GM19395 (cell line): ENCODE data around the gene CD55.
A peak's percentile ranks its signal among the peaks of the same experiment; 100 is the strongest.

Experiments used
- ATAC-seq: cut with Tn5 transposase; IDR thresholded peaks from one replicate; pipeline ENCODE4 v1.9.1; 2021; ENCODE audit warnings: mild to moderate bottlenecking, moderate library complexity; ENCODE audit not compliant: unreplicated experiment

Gene CD55, protein sequence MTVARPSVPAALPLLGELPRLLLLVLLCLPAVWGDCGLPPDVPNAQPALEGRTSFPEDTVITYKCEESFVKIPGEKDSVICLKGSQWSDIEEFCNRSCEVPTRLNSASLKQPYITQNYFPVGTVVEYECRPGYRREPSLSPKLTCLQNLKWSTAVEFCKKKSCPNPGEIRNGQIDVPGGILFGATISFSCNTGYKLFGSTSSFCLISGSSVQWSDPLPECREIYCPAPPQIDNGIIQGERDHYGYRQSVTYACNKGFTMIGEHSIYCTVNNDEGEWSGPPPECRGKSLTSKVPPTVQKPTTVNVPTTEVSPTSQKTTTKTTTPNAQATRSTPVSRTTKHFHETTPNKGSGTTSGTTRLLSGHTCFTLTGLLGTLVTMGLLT

DNA sequence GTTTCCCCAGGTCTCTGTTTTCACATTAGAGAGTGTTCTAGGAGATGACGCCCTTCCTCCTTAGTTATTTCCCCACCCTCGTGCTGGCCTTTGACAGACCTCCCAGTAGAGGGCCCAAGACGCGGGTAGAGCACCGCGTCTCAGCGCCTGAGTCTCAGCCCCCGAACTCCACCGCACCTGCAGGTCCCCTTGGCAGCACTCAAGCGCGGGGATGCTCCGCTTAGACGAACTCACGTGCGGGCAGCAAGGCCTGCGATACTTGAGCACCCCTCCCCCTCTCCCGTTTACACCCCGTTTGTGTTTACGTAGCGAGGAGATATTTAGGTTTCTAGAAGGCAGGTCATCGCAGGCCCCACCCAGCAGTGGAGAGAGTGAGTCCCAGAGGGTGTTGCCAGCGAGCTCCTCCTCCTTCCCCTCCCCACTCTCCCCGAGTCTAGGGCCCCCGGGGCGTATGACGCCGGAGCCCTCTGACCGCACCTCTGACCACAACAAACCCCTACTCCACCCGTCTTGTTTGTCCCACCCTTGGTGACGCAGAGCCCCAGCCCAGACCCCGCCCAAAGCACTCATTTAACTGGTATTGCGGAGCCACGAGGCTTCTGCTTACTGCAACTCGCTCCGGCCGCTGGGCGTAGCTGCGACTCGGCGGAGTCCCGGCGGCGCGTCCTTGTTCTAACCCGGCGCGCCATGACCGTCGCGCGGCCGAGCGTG is at the start of gene CD55:
TSS of gene CD55 (plus strand) at position 600 of the 711 bp plus-strand sequence. CDS start at position 688, 88 bp downstream.
- ATAC-seq = peak; percentile 94

DNA sequence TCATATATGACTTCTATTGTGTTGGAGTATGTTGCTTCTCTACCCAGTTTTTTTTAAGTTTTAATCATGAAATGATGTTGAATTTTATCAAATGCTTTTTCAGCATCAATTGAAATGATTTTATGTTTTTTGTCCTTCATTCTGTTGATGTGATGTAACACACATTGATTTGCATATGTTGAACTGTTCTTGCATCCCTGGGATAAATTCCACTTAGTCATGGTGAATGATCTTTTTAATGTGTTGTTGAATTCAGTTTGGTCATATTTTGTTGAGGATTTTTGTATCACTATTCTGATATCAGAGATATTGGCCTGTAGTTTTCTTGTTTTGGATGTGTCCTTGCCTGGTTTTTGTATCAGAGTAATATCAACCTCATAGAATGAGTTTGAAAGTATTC is 46.6 kb upstream of the CD55 start:
- no peak for ATAC-seq

DNA sequence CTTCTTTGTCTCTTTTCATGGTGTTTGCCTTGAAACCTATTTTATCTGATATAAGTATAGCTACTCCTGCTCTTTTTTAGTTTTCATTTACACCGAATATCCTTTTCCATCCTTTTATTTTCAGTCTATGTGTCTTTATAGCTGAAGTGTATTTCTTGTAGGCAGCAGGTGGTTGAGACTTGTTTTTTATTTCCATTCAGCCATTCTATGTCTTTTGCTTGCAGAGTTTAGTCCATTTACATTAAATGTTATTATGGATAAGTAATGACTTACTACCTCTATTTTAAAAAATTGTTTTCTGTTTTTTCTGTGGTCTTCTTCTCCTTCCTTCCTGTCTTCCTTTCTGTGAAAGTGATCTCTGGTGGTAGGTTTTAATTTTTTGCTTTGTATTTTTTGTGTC is 45.0 kb upstream of the CD55 start:
- no peak for ATAC-seq

DNA sequence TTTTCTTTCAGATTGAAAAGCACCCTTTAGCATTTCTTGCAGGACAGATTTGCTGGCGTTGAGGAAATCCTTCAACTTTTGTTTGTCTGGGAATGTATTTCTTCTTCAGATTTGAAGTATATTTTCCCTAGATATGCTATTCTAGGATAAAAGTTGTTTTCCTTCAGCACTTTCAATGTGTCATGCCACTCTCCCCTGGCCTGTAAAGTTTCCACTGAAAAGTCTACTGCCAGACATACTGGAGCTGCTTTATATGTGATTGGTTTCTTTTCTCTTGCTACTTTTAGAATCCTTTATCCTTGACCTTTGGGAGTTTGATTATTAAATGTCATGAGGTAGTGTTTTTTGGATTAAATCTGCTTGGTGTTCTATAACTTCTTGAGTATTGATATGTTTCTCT is 44.2 kb upstream of the CD55 start:
- no peak for ATAC-seq

DNA sequence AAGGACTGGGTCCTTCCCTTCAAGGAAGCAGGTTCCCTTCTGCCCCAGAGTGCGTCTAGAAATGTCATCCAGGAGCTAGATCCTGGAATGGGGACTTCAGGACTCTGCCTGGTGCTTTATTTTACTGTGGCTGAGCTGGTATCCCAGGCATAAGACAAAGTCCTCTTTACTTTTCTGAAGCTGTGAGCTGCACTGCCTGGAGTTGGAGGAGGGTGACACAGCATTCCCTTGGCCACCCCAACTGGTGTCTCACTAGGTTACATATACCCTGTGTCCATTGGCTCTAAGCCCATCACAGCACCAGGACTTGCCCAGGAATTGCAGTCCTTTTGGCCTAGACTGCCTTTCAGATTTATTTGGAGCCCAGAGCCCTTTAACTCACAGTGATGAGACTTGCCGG is 41.8 kb upstream of the CD55 start:
- no peak for ATAC-seq

DNA sequence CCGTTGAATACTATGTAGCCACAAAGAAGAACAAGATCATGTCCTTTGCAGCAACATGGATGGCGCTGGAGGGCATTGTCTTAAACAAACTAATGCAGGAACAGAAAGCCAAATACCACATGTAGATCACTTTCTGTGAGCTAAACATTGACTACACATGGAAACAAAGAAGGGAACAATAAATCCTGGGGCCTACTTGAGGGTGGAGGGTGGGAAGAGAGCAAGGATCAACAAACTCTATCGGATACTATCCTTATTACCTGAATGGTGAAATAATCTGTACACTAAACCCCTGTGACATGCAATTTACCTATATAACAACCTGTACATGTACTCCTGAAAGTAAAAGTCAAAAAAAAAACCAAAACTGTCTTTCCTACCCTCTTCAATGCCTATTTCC is 40.8 kb upstream of the CD55 start:
- ATAC-seq = no peak

DNA sequence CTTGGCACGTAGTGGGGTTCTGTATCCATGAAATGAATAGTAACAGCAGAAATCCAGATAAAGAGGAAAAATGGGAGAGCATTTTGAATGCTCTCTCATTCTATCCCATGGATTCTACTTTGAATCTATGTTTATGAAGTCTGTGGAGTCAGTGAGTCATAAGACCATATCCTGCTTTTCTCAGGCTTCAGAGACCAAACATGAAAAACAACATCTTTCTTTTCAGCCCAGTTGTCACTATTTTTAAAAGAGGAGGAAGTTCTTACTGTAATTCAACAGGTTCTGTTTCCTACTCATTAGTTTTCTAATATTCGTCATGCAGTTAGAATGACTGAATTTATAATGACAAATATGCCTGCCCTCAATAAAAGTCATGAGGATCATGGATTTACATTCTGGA is 39.4 kb upstream of the CD55 start:
- no peak for ATAC-seq

DNA sequence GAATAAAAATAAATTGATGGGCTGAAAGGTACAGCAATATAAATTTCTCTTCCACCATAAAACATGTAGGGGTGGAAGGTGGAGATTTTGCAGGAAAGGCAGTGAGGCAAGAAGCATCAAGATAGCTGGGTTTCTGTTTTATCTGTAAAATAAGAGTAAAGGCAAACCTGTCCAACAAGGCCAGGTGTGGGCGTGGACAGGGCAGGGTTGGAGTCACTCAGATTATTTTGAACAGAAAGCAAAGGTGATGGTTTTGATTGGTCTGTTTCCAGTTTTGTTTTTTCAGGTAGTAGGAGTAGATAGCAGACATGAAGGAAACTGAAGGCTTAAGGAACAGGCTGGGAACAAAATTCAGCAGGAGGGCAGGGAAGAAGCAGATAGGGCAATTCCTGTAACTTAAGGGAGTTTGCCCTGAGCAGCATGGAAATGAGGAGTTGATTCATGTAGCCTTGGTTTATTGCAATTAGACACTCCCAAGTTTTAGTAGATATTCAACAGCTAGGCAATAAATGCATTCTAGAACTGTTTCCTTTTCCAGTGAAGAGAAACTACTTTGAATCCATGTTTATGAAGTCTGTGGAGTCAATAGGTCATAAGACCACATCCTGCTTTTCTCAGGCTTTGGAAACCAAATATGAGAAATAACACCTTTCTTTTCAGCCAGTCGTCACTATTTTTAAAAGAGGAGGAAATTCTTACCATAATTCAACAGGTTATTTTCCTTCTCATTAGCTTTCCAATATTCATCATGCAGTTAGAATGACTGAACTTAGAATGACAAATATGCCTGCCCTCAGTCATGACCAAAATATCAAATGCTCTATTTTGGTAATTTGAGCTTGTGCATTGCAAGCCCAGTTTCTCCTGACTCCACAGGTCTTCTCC is 38.7 kb upstream of the CD55 start:
- no peak for ATAC-seq

DNA sequence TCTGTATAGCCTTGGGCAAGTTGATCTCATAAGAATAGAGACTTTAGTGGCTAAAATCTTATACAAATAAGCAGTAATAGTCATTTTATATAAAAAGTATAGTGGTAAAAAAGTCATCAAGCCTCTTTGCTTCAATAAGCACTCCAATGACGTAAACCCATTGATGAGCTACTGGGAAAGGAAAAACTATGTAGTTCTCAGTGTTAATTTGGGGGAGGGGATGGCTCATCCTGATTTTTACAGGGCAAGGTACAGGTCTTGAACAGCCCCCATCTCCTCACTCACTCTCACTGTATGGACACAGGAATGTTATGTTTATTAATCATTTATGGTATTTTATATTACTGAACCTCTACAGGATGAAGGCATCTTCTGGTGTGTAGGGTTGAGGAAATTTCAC is 38.1 kb upstream of the CD55 start:
- ATAC-seq = no peak

DNA sequence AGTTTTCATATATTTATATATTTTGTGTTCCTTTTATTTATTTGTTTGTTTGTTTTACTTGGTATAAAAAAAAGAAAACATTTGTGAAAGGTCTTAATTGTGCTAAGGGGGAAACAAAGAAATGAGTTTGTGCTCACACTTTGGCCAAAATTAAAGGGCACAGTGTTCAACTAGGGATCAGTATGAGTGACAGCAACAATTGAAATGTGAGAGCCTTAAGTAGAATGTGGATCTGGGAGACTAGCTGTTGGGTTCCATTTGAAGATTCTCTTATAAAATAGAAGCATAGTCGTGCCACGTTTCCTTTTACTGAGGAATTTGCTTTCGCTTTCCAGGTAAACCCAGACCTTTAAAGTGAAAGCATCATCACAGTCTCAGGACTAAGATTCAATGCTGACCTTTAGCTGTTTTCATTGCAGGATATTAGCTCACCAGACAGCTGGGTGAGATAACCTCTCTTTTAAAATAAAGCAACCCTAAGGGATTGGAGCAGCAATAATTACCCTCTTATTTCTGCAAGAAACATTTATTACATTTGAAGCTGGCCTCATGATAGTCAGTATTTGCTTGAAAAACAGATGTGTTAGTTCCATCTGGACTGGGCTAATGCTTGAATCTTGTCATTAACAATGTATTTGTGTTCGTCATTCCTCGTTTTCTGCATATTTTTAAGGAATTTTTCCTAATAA is 37.1 kb upstream of the CD55 start:
- no peak for ATAC-seq

DNA sequence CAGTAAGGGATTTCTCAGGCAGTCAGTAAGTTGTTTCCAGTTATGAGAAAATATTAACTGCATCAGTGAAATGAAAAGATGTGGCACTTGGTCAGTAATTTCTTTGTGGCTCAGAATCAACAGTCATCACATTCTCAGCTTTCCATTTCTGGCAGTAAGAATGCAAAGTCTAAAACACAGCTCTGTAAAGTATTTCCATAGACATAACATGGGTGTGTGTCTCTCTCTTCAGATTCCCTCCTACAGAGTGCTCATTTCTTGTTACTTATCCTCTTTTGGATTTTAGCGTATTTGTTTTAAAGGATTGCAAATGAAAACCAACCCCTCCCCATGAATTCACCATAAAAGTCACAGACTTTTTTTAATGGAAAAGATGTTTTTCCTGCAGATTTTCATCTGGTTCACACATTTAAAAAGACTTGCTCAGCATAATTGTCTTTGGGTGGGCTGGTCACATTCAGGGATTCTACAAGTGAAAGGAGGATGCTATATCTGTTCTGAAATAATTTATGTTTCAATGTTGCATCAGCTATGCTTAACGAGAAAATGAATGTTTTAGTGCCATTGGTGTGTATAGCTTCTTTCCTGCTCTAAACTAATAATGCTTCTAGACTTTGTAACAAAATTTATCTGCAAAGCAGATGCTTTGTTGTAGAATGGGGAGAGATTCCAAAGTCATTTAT is 34.6 kb upstream of the CD55 start:
- ATAC-seq = no peak

DNA sequence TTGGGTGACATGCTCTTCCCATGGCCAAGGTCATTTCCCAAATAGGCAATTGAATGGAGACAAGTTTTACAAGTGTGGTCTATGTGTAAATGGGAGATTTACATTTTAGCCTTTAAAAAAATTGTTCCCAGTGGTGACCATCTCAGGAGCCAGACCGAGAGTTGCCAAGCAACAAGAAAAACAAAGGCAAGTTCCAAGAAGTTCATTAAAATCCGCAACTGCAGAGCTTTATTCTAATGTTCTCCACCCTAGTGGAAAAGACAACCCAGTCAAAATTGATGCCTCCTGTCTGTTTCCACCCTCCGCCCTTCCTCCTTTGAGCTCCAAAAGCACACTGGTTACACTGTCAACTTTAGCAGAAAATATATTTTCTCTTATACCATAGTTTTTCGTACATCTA is 33.2 kb upstream of the CD55 start:
- ATAC-seq = no peak

DNA sequence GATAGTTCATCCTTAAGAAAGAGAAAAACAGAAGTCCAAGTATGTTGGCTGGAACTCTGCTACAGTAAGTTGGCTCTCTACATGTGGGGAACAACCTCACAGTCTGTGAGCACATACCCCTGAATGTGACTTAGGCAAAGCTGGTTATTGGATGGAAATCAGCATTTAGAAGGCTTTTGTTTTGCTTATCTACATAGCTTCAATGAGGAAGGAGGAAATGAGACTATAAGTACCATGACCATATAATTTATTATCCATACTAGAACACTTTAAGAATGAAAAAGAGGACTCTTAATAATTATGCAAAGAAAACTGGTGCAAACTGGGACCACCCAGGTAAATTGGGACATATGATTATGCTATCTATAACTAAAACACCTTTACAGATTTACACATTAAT is 31.7 kb upstream of the CD55 start:
- ATAC-seq = no peak

DNA sequence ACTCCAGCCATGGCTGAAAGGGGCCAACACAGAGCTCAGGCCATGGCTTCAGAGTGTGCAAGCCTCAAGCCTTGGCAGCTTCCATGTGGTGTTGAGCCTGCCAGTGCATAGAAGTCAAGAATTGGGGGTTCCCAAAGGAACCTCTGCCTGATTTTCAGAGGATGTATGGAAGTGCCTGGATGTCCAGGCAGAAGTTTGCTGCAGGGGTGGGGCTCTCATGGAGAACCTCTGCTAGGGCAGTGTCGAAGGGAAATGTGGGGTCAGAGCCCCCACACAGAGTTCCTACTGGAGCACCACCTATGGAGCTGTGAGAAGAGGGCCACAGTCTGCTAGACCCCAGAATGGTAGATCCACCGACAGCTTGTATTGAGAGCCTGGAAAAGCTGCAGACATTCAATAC is 29.8 kb upstream of the CD55 start:
- ATAC-seq = no peak

DNA sequence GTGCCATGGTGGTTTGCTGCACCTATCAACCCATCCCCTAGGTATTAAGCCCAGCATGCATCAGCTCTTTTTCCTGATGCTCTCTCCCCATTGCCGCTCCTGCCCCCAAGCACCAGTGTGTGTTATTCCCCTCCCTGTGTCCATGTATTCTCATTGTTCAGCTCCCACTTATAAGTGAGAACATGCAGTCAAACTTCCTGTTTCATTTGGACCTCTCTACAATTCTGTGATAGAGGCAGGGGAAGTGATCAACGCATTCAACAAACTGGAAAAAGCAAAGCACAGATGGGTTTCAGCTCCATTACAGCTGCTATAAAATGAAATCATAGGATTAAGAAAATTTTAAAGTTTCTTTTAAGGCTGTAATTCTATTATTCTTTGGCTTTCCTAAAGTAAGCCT is 23.3 kb upstream of the CD55 start:
- no peak for ATAC-seq

DNA sequence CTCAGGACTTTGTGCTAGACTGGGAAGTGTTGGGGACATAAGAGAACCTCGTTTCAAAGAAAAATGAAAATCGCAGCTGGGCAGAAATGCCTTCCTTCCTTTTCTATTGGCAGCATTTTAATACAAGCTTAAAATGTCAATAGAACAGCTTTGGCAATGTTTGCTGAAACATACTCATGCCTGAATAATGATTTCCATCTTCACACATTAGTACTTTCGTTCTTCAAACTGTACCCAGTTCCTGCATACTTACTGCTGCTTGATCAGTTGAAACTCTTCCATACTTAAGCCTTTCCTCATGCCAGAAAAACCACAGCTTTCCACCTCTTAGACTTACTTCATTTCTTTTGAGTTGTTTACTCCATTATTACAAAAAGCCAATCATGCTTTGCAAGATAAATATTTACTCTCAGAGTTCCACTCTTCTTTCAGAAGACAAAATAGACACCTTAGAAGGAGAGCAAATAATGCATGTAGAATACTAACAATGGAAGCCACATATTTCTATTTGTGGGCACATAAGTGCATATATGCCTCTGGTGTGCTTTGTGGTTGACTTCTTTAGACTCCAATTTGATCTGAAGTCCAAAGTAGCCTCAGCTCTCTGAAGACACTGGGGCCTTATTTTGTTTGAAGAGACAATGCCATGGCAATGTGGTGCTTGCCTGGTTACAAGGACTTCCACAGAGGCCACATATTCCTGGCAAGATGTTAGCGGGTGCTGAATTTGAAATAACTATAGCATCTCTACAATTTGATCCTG is 22.7 kb upstream of the CD55 start:
- no peak for ATAC-seq

DNA sequence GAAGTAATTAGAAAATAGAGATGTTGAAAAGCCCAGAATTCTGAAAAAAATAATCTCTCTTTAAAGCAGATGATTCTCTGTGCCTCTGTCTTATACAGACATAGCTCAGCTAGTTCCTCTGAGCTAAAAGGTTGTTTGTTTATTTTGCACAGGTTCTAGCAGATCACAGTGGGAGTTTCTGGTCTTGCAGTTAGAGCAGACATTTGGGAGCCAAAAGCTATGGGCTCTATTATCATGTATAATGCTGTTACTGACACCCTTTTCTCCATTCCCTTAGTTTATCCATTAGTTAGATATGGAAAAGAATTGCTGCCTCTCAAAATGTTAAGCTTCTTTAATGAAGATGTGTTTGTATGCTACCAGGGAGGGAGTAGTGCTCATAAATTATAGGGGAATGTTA is 20.5 kb upstream of the CD55 start:
- no peak for ATAC-seq

DNA sequence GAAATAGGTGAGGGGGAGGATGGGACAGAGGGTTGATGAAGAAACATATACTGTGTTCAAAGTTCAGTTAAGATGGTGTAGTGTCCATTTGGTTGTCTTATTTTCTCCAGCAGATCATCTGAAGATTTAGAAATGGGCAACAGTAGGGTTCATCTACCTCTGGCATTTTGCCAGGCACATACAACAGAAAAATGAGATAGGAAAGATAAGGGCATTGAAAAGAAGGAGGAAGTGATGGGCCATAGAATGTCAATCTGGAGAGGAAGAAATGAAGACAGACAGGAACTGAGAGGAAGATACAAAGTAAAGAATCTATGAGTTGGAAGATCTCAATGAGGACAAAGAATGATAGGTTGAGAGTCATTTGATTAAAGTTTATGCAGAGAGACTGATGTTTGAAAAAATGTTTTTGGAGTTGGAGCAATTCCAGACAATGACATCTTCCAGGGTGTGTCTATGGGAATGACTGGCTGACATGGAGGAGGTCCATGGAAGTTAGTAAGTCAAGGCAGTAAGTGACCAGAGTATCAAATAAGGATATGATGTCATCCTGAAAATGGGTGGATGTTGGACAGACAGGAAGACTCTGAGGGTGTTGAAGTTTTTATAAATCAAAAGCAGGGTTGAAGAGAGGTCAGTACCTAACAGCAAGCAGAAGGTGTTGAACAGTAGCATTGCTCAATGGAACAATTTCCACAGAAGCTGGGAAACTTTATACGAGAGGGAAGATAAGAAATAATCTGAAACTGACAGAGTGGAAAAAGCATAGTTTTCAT is 18.7 kb upstream of the CD55 start:
- no peak for ATAC-seq
